ENCODE measurements around the gene MAPK8IP1. TPM values are rescaled to one million over a fixed set of nuclear protein-coding genes. Genes with fewer than 3 reads are reported as not detected.

The MAPK8IP1 gene
- total and polyA plus RNA-seq, 7 donors = 1.2 to 15.5 (median 4.9) TPM

DNA sequence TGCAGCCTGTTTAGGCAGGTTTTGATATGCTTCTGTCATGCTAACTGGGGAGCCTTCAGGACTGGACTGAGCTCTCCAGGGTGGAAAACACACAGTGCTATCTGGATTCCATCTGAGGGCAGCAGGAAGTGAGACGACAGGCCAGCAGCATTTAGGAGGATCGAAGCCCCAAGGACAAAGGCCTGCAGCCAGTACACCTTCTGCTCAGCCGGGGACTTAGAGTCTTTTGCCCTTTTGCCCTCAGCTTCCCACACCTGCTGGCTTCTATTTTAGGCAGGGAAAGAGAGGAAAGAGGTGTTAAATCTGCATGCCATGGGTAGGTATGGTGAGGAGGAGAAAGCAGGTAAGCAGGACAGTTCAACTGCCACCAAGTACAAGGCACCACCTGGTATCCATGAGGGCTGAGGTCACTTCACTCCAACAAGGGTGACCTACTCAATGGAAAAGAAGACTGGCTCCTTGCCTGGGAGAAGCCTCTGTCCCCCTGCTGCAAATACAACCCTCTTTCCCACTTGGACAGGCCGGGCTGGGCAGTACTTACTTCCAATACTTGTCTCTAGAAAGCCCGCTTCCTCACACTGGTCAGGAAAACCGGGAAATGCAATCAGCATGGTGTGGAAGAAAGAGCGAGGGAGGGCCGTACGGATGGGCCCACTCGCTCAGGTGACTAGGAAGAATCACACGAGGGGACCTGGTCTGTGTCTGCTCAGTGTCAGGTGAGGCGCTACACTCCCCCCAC, 49.3 kb downstream of the MAPK8IP1 start:
- Histone ChIP-seq H3K4me3 (no peak overlapping the region), H3K9me3 (no peaks in the 10 kb centered on the region), H3K4me1 (peaks cover 0 to 9% (median 3%) of the 10 kb centered on the region in 4 donors), H3K27ac (no peak overlapping the region), H3K36me3 (peaks cover 14 to 67% (median 53%) of the 10 kb centered on the region in 4 donors), H3K27me3 (no peaks in the 10 kb centered on the region)
- intact Hi-C loops (cut with DNase I) = no loop called here
- DNase-seq = no peak
- TF ChIP-seq EP300 (IDR thresholded peaks at IDR 0.05) (no peak), POLR2AphosphoS5 (IDR thresholded peaks at IDR 0.05) (no peak), POLR2A (IDR thresholded peaks at IDR 0.05) (no peak)
- TF ChIP-seq, protein P1, sequence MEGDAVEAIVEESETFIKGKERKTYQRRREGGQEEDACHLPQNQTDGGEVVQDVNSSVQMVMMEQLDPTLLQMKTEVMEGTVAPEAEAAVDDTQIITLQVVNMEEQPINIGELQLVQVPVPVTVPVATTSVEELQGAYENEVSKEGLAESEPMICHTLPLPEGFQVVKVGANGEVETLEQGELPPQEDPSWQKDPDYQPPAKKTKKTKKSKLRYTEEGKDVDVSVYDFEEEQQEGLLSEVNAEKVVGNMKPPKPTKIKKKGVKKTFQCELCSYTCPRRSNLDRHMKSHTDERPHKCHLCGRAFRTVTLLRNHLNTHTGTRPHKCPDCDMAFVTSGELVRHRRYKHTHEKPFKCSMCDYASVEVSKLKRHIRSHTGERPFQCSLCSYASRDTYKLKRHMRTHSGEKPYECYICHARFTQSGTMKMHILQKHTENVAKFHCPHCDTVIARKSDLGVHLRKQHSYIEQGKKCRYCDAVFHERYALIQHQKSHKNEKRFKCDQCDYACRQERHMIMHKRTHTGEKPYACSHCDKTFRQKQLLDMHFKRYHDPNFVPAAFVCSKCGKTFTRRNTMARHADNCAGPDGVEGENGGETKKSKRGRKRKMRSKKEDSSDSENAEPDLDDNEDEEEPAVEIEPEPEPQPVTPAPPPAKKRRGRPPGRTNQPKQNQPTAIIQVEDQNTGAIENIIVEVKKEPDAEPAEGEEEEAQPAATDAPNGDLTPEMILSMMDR (IDR thresholded peaks at IDR 0.05) = no peak
- 87 to 88% methylated on average over 12 of the region's 12 CpGs for WGBS, 2 donors

DNA sequence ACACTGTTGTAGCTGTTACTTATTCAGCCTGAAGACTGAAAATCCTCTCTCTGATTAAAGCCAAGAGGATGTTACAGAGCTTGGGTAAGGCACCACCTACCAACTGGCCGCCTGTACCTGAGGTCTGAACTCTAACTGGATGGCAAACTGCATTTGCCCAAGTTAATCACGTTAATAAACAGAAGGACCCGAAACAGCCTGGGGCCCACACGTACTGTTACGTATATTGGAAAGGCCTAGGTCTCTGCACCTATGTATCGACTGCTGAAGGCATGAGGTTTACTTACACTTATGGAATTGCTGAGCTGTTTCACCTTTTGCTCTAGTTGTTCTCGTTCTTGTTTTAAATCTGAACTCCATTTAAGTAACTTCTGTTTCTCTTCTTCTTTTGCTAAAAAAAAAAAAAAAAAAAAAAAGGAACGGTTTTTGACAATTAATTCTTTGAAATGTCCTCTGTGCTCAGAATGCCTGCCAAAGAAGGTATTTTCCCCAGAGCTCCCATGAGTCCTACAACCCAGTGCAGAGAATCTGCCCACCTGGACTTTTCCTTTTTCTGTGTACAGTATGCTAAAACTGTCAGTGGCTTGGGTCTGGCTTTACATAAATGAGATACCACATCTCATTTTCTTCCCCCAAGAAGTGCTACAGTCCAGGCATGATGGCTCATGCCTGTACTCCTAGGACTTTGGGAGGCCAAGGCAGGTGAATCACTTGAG, 50.1 kb downstream of the MAPK8IP1 start:
- H3K4me1 ChIP-seq = peaks cover 0 to 9% (median 3%) of the 10 kb centered on the region in 4 donors
- H3K4me3 ChIP-seq = no peak overlapping the region
- H3K36me3 ChIP-seq = peaks cover 14 to 67% (median 53%) of the 10 kb centered on the region in 4 donors
- TF ChIP-seq EP300 (IDR thresholded peaks at IDR 0.05) (no peak), POLR2A (IDR thresholded peaks at IDR 0.05) (no peak), POLR2AphosphoS5 (IDR thresholded peaks at IDR 0.05) (no peak)
- TF ChIP-seq, protein P1 (IDR thresholded peaks at IDR 0.05) = no peak
- intact Hi-C loops (cut with DNase I) = no loop called here
- H3K27ac ChIP-seq = no peak overlapping the region
- no peaks in the 10 kb centered on the region for H3K27me3 ChIP-seq
- no peaks in the 10 kb centered on the region for H3K9me3 ChIP-seq
- WGBS, 2 donors = 79 to 92% methylated on average over 8 of the region's 8 CpGs
- no peak for DNase-seq

DNA sequence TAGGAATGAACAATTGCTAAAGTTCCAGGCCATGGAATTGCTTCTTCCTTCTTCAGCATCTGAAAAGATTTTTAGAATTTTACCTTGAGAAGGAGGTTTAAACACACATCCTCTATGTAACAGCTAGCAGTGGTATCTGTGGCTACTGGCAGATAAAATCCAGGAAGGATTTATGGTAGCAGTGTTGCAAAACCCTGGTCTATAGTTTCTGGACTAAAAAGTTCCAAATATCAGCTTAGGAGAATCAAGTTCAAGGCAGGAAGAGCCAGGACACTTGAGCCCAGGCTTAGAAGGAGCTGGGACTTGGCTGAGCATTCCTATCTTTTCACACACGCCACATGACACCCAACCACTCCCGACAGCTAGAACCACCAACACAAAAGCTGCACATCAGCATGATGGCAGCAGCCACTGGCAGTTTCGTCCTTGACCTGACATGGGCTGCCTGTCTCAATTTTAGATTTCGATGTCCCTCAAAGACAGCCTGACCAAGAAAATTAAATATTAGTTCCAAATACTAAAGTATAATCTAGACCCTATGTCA, 51.1 kb downstream of the MAPK8IP1 start:
- no peak for DNase-seq
- no peak overlapping the region for H3K27ac ChIP-seq
- peaks cover 14 to 72% (median 51%) of the 10 kb centered on the region in 4 donors for H3K36me3 ChIP-seq
- no peak overlapping the region for H3K4me3 ChIP-seq
- no peaks in the 10 kb centered on the region for H3K27me3 ChIP-seq
- intact Hi-C loops (cut with DNase I) = no loop called here
- WGBS, 2 donors = 95 to 96% methylated on average over 4 of the region's 4 CpGs
- H3K4me1 ChIP-seq = peaks cover 0 to 9% (median 3%) of the 10 kb centered on the region in 4 donors
- no peaks in the 10 kb centered on the region for H3K9me3 ChIP-seq
- TF ChIP-seq EP300 (IDR thresholded peaks at IDR 0.05) (no peak), POLR2AphosphoS5 (IDR thresholded peaks at IDR 0.05) (no peak), POLR2A (IDR thresholded peaks at IDR 0.05) (no peak)
- TF ChIP-seq, protein P1 (IDR thresholded peaks at IDR 0.05) = no peak

DNA sequence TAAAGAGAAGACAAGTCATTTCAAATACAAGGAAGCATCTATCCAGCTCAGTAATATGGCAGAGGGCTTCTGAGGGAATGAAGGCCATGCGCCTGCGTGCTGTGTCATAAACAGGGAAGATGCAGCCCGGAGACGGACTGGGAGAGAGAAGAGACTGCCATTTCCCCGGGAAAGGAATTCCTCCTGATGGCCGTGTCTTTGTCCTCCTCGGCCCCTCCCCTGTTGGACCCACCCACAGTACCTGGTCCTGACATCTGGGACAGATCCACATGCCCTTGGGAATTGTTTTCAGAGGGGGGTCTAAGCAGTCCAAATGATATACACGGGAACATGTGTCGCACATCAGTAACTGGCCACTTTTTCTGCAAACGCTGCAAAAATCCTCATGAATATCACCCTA, 52.5 kb downstream of the MAPK8IP1 start:
- no peak for TF ChIP-seq POLR2AphosphoS5 (IDR thresholded peaks at IDR 0.05)
- TF ChIP-seq POLR2A (IDR thresholded peaks at IDR 0.05) = no peak
- no peak for TF ChIP-seq EP300 (IDR thresholded peaks at IDR 0.05)
- TF ChIP-seq, protein P1 (IDR thresholded peaks at IDR 0.05) = no peak
- H3K27me3 ChIP-seq = no peaks in the 10 kb centered on the region
- no peaks in the 10 kb centered on the region for H3K9me3 ChIP-seq
- intact Hi-C loops (cut with DNase I) = no loop called here
- H3K27ac ChIP-seq = no peak overlapping the region
- 92 to 97% methylated on average over 10 of the region's 10 CpGs for WGBS, 2 donors
- H3K36me3 ChIP-seq = peaks cover 20 to 69% (median 44%) of the 10 kb centered on the region in 4 donors
- H3K4me3 ChIP-seq = no peak overlapping the region
- DNase-seq = no peak
- H3K4me1 ChIP-seq = peaks cover 0 to 8% (median 3%) of the 10 kb centered on the region in 4 donors

All from sigmoid colon (tissue), 7 donors.